ENCODE data around the gene B2M. TPM values are rescaled to one million over a fixed set of nuclear protein-coding genes. Genes with fewer than 3 reads are reported as not detected.
A peak's percentile ranks its signal among the peaks of the same experiment; 100 is the strongest.

The B2M gene
- total RNA-seq, 3 donors from 2014 or later (not counting 1 experiment from before 2014, with no cell fraction given), result 7,484 to 8,893 (median 7,665) TPM

- intact Hi-C loops (cut with micrococcal nuclease), result no loop called here
- H3K9me3 Mint-ChIP-seq, result no peaks in the 10 kb centered on the region
- Histone ChIP-seq H3K9me3 (ENCODE audit: control insufficient read depth, insufficient read depth, low read length) (no peaks in the 10 kb centered on the region), H3K4me3 (ENCODE audit: low read length) (no peak overlapping the region), H3K4me1 (ENCODE audit: control insufficient read depth, insufficient read depth, low read length) (peaks cover 88% of the 10 kb centered on the region), H3K27ac (ENCODE audit: low read length) (peak overlapping the region; percentile 87), H3K27me3 (ENCODE audit: control insufficient read depth, insufficient read depth, low read length) (no peaks in the 10 kb centered on the region), H3K36me3 (ENCODE audit: control insufficient read depth, insufficient read depth, low read length) (peaks cover 43% of the 10 kb centered on the region)
- peak overlapping the region; percentile 92 to 100 for H3K27ac Mint-ChIP-seq
- peak in 1 of 2 donors; percentile 58 for DNase-seq
- H3K4me1 Mint-ChIP-seq, result peaks cover 82 to 89% of the 10 kb centered on the region in 2 donors
- peaks cover 39% of the 10 kb centered on the region for H3K36me3 Mint-ChIP-seq
- peak in 2 of 3 donors; percentile 5 to 7 for ATAC-seq
- no peaks in the 10 kb centered on the region for H3K27me3 Mint-ChIP-seq (ENCODE audit: low read depth in 2 of 2)
- H3K4me3 Mint-ChIP-seq, result peak overlapping the region; percentile 80
- 86% methylated on average over 2 of the region's 4 CpGs for WGBS (ENCODE audit: insufficient coverage)
- no peak for TF ChIP-seq CTCF (IDR thresholded peaks at IDR 0.05)
Observed at GRCh38 chr15:44720460-44721176, 9.3 kb downstream of the B2M start.

- peak overlapping the region; percentile 92 to 100 for H3K27ac Mint-ChIP-seq
- no peaks in the 10 kb centered on the region for H3K9me3 Mint-ChIP-seq
- H3K27ac ChIP-seq (ENCODE audit: low read length), result peak overlapping the region; percentile 46
- H3K9me3 ChIP-seq (ENCODE audit: control insufficient read depth, insufficient read depth, low read length), result no peaks in the 10 kb centered on the region
- H3K36me3 Mint-ChIP-seq, result peaks cover 25% of the 10 kb centered on the region
- peaks cover 29% of the 10 kb centered on the region for H3K36me3 ChIP-seq (ENCODE audit: control insufficient read depth, insufficient read depth, low read length)
- ATAC-seq, result no peak
- no peak for TF ChIP-seq CTCF (IDR thresholded peaks at IDR 0.05)
- intact Hi-C loops (cut with micrococcal nuclease), result no loop called here
- 74% methylated on average over 2 of the region's 2 CpGs for WGBS (ENCODE audit: insufficient coverage)
- no peak overlapping the region for H3K4me3 ChIP-seq (ENCODE audit: low read length)
- peaks cover 86% of the 10 kb centered on the region for H3K4me1 ChIP-seq (ENCODE audit: control insufficient read depth, insufficient read depth, low read length)
- H3K4me3 Mint-ChIP-seq, result peak overlapping the region; percentile 80
- H3K27me3 ChIP-seq (ENCODE audit: control insufficient read depth, insufficient read depth, low read length), result no peaks in the 10 kb centered on the region
- H3K27me3 Mint-ChIP-seq (ENCODE audit: low read depth in 2 of 2), result no peaks in the 10 kb centered on the region
- no peak for DNase-seq
- H3K4me1 Mint-ChIP-seq, result peaks cover 81 to 87% of the 10 kb centered on the region in 2 donors
Observed at GRCh38 chr15:44722011-44722410, 10.7 kb downstream of the B2M start.

- DNase-seq, result peak in 1 of 2 donors; percentile 65
- Histone ChIP-seq H3K27ac (ENCODE audit: low read length) (peak overlapping the region; percentile 96), H3K9me3 (ENCODE audit: control insufficient read depth, insufficient read depth, low read length) (no peaks in the 10 kb centered on the region), H3K4me1 (ENCODE audit: control insufficient read depth, insufficient read depth, low read length) (peaks cover 76% of the 10 kb centered on the region), H3K36me3 (ENCODE audit: control insufficient read depth, insufficient read depth, low read length) (no peaks in the 10 kb centered on the region), H3K27me3 (ENCODE audit: control insufficient read depth, insufficient read depth, low read length) (no peaks in the 10 kb centered on the region), H3K4me3 (ENCODE audit: low read length) (peak overlapping the region; percentile 27)
- Mint-ChIP-seq H3K27me3 (ENCODE audit: low read depth in 2 of 2) (no peaks in the 10 kb centered on the region), H3K4me3 (peak overlapping the region; percentile 98), H3K27ac (peak overlapping the region; percentile 100), H3K36me3 (no peaks in the 10 kb centered on the region), H3K4me1 (peaks cover 70 to 76% of the 10 kb centered on the region in 2 donors), H3K9me3 (no peaks in the 10 kb centered on the region)
- no peak for ATAC-seq
- 28% methylated on average over 7 of the region's 7 CpGs for WGBS (ENCODE audit: insufficient coverage)
- intact Hi-C loops (cut with micrococcal nuclease), result loop anchor here (1.0 to 5.0 kb wide), 4 partner anchors 11 to 476 kb away; partner anchors contain the start of gene EIF3J
- no peak for TF ChIP-seq CTCF (IDR thresholded peaks at IDR 0.05)
Observed at GRCh38 chr15:44726136-44726535, 14.8 kb downstream of the B2M start.
